ENCODE measurements around the gene PRKG2. TPM values are rescaled to one million over a fixed set of nuclear protein-coding genes. Genes with fewer than 3 reads are reported as not detected.

The PRKG2 gene
- total RNA-seq, 1 experiment from 2014 or later, result 1.9 TPM

- H3K9me3 ChIP-seq (ENCODE audit: control insufficient read depth, low read depth, low read length), result no peaks in the 10 kb centered on the region
- H3K27ac Mint-ChIP-seq, result no peak overlapping the region
- no peaks in the 10 kb centered on the region for H3K4me1 Mint-ChIP-seq
- no peak overlapping the region for H2BK15ac ChIP-seq (ENCODE audit: low read depth, low read length)
- H4K8ac ChIP-seq (replicated peaks; ENCODE audit: insufficient read length, low read depth, low read length), result no peak overlapping the region
- no peak overlapping the region for H3T11ph ChIP-seq (ENCODE audit: low read length)
- no peaks in the 10 kb centered on the region for H3K4me1 ChIP-seq (ENCODE audit: insufficient read depth, low read length)
- no peak overlapping the region for H3K27ac ChIP-seq (ENCODE audit: insufficient read length, low read depth, low read length)
- no peak overlapping the region for H3K14ac ChIP-seq (ENCODE audit: insufficient read depth, low read length)
- H2BK120ac ChIP-seq (ENCODE audit: low read depth, low read length, poor library complexity, severe bottlenecking), result no peak overlapping the region
- no peak overlapping the region for H2BK20ac ChIP-seq (ENCODE audit: low read depth, low read length, poor library complexity, severe bottlenecking)
- no peak overlapping the region for H3K23ac ChIP-seq (ENCODE audit: insufficient read length, low read depth, low read length)
- no peak for TF ChIP-seq CTCF (conservative IDR thresholded peaks at IDR 0.05)
- no peak overlapping the region for H4K91ac ChIP-seq (ENCODE audit: insufficient read length, low read depth, low read length)
- no peak overlapping the region for H2BK12ac ChIP-seq (ENCODE audit: insufficient read length, low read depth, low read length)
- H2AFZ ChIP-seq (ENCODE audit: low read length), result no peak overlapping the region
- no peaks in the 10 kb centered on the region for H4K20me1 ChIP-seq (ENCODE audit: control insufficient read depth, insufficient read depth, insufficient read length)
- peaks cover 21 to 24% of the 10 kb centered on the region in 2 experiments for H3K9me3 Mint-ChIP-seq
- H2AK5ac ChIP-seq (ENCODE audit: insufficient read length, low read length), result no peak overlapping the region
- no peaks in the 10 kb centered on the region for H3K79me2 ChIP-seq (ENCODE audit: insufficient read depth, low read length)
- no peaks in the 10 kb centered on the region for H3K79me1 ChIP-seq (ENCODE audit: insufficient read depth, low read depth, low read length, poor library complexity, severe bottlenecking)
- no peak overlapping the region for H3K18ac ChIP-seq (ENCODE audit: insufficient read length, low read depth, low read length)
- no peaks in the 10 kb centered on the region; the same call in 1 of the 2 replicates for H3K27me3 Mint-ChIP-seq (ENCODE audit: low read depth)
- H2BK5ac ChIP-seq (ENCODE audit: insufficient read length, low read length), result no peak overlapping the region
- H3K4me2 ChIP-seq (ENCODE audit: insufficient read depth, insufficient read length, low read length), result no peak overlapping the region
- no peak overlapping the region for H3K4me3 Mint-ChIP-seq
- no peaks in the 10 kb centered on the region for H3K23me2 ChIP-seq (ENCODE audit: insufficient read length, low read depth, low read length, poor library complexity, severe bottlenecking)
- H3K56ac ChIP-seq (ENCODE audit: insufficient read length, low read depth, low read length), result no peak overlapping the region
- H3K27me3 ChIP-seq (ENCODE audit: insufficient read depth, low read length), result no peaks in the 10 kb centered on the region
- no peak for DNase-seq
- H3K9ac ChIP-seq (ENCODE audit: extremely low read depth, insufficient read length, low read length), result no peak overlapping the region
- H3K36me3 Mint-ChIP-seq (ENCODE audit: insufficient read depth in 1 of 3, low read depth in 3 of 3), result peaks cover 10 to 21% (median 15%) of the 10 kb centered on the region in 3 experiments; a peak in 5 of 7 replicates
- H4K5ac ChIP-seq (ENCODE audit: insufficient read length, low read depth, low read length), result no peak overlapping the region
- H3K4ac ChIP-seq (ENCODE audit: low read depth, low read length), result no peak overlapping the region
Observed at GRCh38 chr4:81084029-81084428, 131.0 kb downstream of the PRKG2 start.

All from H9 (cell line).